HCT116 (cell line): ENCODE measurements around the gene PPP2R5C. TPM values are rescaled to one million over a fixed set of nuclear protein-coding genes. Genes with fewer than 3 reads are reported as not detected.

ENCODE experiments used
- ATAC-seq: fragments of 200-7000 bp; cut with Tn5 transposase; 2 replicates; pipeline ENCODE4 v1.9.1; 2020; ENCODE audit warnings: mild to moderate bottlenecking, moderate library complexity
- BruUV-seq: library from RNA; stranded (reverse); fragments of 400-500 nt; replicated peaks from 2 replicates; lab custom pipeline; 2021; lab: Mats Ljungman, UMichigan
- CTCF ChIA-PET: fragments of 300-600 bp; sonication (Branson Sonifier 250); formaldehyde crosslinking; loops from one replicate; lab custom pipeline; 2021; ENCODE audit warnings: antibody characterized with exemption; lab: Charles Lee
- POLR2A ChIA-PET: fragments of 300-600, 350-600 bp; sonication (Branson Sonifier 250); formaldehyde crosslinking; loops from one replicate; lab custom pipeline; 2021; ENCODE audit warnings: antibody characterized with exemption; lab: Charles Lee
- RAD21 ChIA-PET, 2 experiments: fragments of 300-600 bp; sonication (Branson Sonifier 250); formaldehyde crosslinking; loops; one replicate each; lab custom pipeline; 2023; ENCODE audit warnings: low total read pairs in 2 of 2; ENCODE audit not compliant: uncharacterized antibody in 2 of 2, unreplicated experiment in 2 of 2, low non-redundant PET in 1 of 2; lab: Charles Lee
- DNase-seq: peaks from one replicate; pipeline ENCODE4 v3.0.0-alpha.2; 2010; ENCODE audit warnings: low read depth, low spot score
- H2AFZ ChIP-seq: fragments of 200-600 bp; shearing (Covaris generic), sonication (generic); 2 replicates; pipeline ENCODE4 v1.6.1; 2017; ENCODE audit warnings: low read depth, mixed run types, mixed read lengths, antibody characterized with exemption, low read length; ENCODE audit not compliant: poor library complexity, severe bottlenecking
- H3K27ac ChIP-seq: 2 replicates; pipeline ENCODE4 v1.5.1; 2012; ENCODE audit warnings: low read depth, low read length
- H3K27me3 ChIP-seq: fragments of 200-600 bp; sonication (generic); 2 replicates; pipeline ENCODE4 v1.6.1; 2016; ENCODE audit warnings: mixed run types, low read length, mixed read lengths; ENCODE audit not compliant: insufficient read depth
- H3K36me3 ChIP-seq, 2 experiments: fragments of 200-500 bp in 1 of 2; fragments of 200-600 bp in 1 of 2; sonication (Bioruptor generic) in 1 of 2; sonication (generic) in 1 of 2; 2 replicates each; pipeline versions ENCODE4 v1.5.1 to v1.6.1; 2014 to 2016; ENCODE audit warnings: low read length in 2 of 2, inconsistent platforms in 1 of 2, mixed read lengths in 1 of 2, mixed run types in 1 of 2; ENCODE audit not compliant: insufficient read depth in 2 of 2, control insufficient read depth in 1 of 2
- H3K4me1 ChIP-seq, 2 experiments: fragments of 200-600 bp in 1 of 2; sonication (generic) in 1 of 2; 2 replicates each; pipeline versions ENCODE4 v1.5.1 to v1.6.1; 2012 to 2017; ENCODE audit warnings: low read length in 2 of 2, inconsistent platforms in 1 of 2, mild to moderate bottlenecking in 1 of 2, mixed read lengths in 1 of 2, mixed run types in 1 of 2, moderate library complexity in 1 of 2; ENCODE audit not compliant: insufficient read depth in 2 of 2, control insufficient read depth in 1 of 2
- H3K4me2 ChIP-seq: fragments of 200-600 bp; sonication (generic); 2 replicates; pipeline ENCODE4 v1.6.1; 2017; ENCODE audit warnings: mixed run types, low read length, mixed read lengths
- H3K4me3 ChIP-seq, 2 experiments: fragments of 200-600 bp in 1 of 2; sonication (generic) in 1 of 2; replicated peaks in 1 of 2; 2 replicates each; pipeline ENCODE4 v1.5.1; 2011 to 2016; ENCODE audit warnings: low read length in 2 of 2, control low read depth in 1 of 2, low read depth in 1 of 2, mild to moderate bottlenecking in 1 of 2, mixed read lengths in 1 of 2, mixed run types in 1 of 2
- H3K79me2 ChIP-seq: fragments of 200-600 bp; sonication (generic); 2 replicates; pipeline ENCODE4 v1.6.1; 2017; ENCODE audit warnings: mild to moderate bottlenecking, mixed run types, low read length, moderate library complexity, mixed read lengths; ENCODE audit not compliant: insufficient read depth
- H3K9ac ChIP-seq: fragments of 200-600 bp; sonication (generic); 2 replicates; pipeline ENCODE4 v1.6.1; 2016; ENCODE audit warnings: low read length, mixed read lengths
- H3K9me2 ChIP-seq: fragments of 200-600 bp; sonication (generic), shearing (Covaris generic); 2 replicates; pipeline ENCODE4 v1.6.1; 2017; ENCODE audit warnings: mixed run types, mild to moderate bottlenecking, moderate library complexity; ENCODE audit not compliant: insufficient read depth
- H3K9me3 ChIP-seq, 2 experiments: fragments of 200-500 bp in 1 of 2; fragments of 200-600 bp in 1 of 2; sonication (Bioruptor generic) in 1 of 2; sonication (generic) in 1 of 2; 2 replicates each; pipeline ENCODE4 v1.6.1; 2014 to 2017; ENCODE audit warnings: low read length in 2 of 2, mixed read lengths in 2 of 2, inconsistent platforms in 1 of 2, low read depth in 1 of 2, mild to moderate bottlenecking in 1 of 2, mixed run types in 1 of 2, moderate library complexity in 1 of 2; ENCODE audit not compliant: control insufficient read depth in 1 of 2, insufficient read depth in 1 of 2
- H4K20me1 ChIP-seq: fragments of 200-600 bp; sonication (generic), shearing (Covaris generic); 2 replicates; pipeline ENCODE4 v1.6.1; 2017; ENCODE audit warnings: mixed run types, mild to moderate bottlenecking, moderate library complexity; ENCODE audit not compliant: insufficient read depth
- CBX3 ChIP-seq: IDR thresholded peaks from 2 replicates; pipeline ENCODE4 v1.6.1; 2012; ENCODE audit warnings: low read depth
- CEBPB ChIP-seq: IDR thresholded peaks from 2 replicates; pipeline ENCODE4 v1.6.1; 2012; ENCODE audit warnings: low read depth
- ELF1 ChIP-seq: IDR thresholded peaks from 2 replicates; pipeline ENCODE4 v1.6.1; 2012; ENCODE audit warnings: low read depth, borderline replicate concordance
- EZH2phosphoT487 ChIP-seq: fragments of 200-600 bp; IDR thresholded peaks from 2 replicates; pipeline ENCODE4 v1.6.1; 2018; ENCODE audit warnings: antibody characterized with exemption, borderline replicate concordance
- FOSL1 ChIP-seq: IDR thresholded peaks from 2 replicates; pipeline ENCODE4 v1.6.1; 2012; ENCODE audit warnings: low read depth
- RAD21 ChIP-seq: IDR thresholded peaks from 2 replicates; pipeline ENCODE4 v1.6.1; 2012; ENCODE audit warnings: low read depth, mild to moderate bottlenecking
- SIN3A ChIP-seq: IDR thresholded peaks from 2 replicates; pipeline ENCODE4 v1.6.1; 2012; ENCODE audit warnings: low read depth
- SP1 ChIP-seq: IDR thresholded peaks from 2 replicates; pipeline ENCODE4 v1.6.1; 2012; ENCODE audit warnings: low read depth
- TCF7L2 ChIP-seq: IDR thresholded peaks from 2 replicates; pipeline ENCODE4 v1.7.0; 2011; ENCODE audit warnings: borderline replicate concordance, inconsistent platforms; ENCODE audit not compliant: insufficient read depth, insufficient read length; ENCODE audit errors: extremely low read depth
- ZBTB33 ChIP-seq: IDR thresholded peaks from 2 replicates; pipeline ENCODE4 v1.6.1; 2011; ENCODE audit warnings: mild to moderate bottlenecking, low read length, moderate library complexity; ENCODE audit not compliant: insufficient replicate concordance; ENCODE audit errors: extremely low read depth
- ZFX ChIP-seq: fragments of 450-650 bp; IDR thresholded peaks from 2 replicates; pipeline ENCODE4 v1.6.1; 2017
- ZNF274 ChIP-seq: fragments of 200-500 bp; sonication (Bioruptor generic); IDR thresholded peaks from 2 replicates; pipeline ENCODE4 v1.6.1; 2014; ENCODE audit warnings: mild to moderate bottlenecking, low read depth, low read length, inconsistent platforms
- intact Hi-C: fragments of 100-400 bp; cut with micrococcal nuclease; formaldehyde crosslinking; loops from 2 replicates; pipeline ENCODE4 v1.10.0; 2022
- total RNA-seq: library from RNA; stranded (reverse); gene quantifications from one replicate; pipeline ENCODE4 v1.2.1, GENCODE V29; 2021; ENCODE audit not compliant: unreplicated experiment

The PPP2R5C gene
- total RNA-seq, 1 experiment from 2014 or later: 117 TPM

GRCh38 chr14:101844751-101845150 lies 83.2 kb downstream of the PPP2R5C start:
- DNase-seq: no peak
- no peak overlapping the region for H3K27ac ChIP-seq
- intact Hi-C loops: no loop called here
- no peak for TF ChIP-seq SP1
- TF ChIP-seq RAD21: no peak
- no peak for TF ChIP-seq SIN3A
- no peak for TF ChIP-seq ELF1
- TF ChIP-seq ZNF274: no peak
- TF ChIP-seq CBX3: no peak
- no peak for TF ChIP-seq ZFX
- TF ChIP-seq TCF7L2: no peak
- TF ChIP-seq, all 23 proteins: peak for 0
- no peaks in the 10 kb centered on the region for H3K27me3 ChIP-seq
- H3K36me3 ChIP-seq: no peaks in the 10 kb centered on the region
- no peak overlapping the region for H3K4me2 ChIP-seq
- no peaks in the 10 kb centered on the region for H3K9me3 ChIP-seq
- ATAC-seq: no peak
- H3K9ac ChIP-seq: no peak overlapping the region
- H2AFZ ChIP-seq: no peak overlapping the region
- no peak overlapping the region for H3K4me3 ChIP-seq
- ChIA-PET CTCF (no interaction called here), POLR2A (no interaction called here), RAD21 (no interaction called here)
- BruUV-seq: no TSS peak
- H3K4me1 ChIP-seq: no peaks in the 10 kb centered on the region
- 0 out of 2 replicates have a peak, but pooled peaks cover 8% of the 10 kb centered on the region for H4K20me1 ChIP-seq
- no peaks in the 10 kb centered on the region for H3K9me2 ChIP-seq
- H3K79me2 ChIP-seq: peaks cover 58% of the 10 kb centered on the region

DNA sequence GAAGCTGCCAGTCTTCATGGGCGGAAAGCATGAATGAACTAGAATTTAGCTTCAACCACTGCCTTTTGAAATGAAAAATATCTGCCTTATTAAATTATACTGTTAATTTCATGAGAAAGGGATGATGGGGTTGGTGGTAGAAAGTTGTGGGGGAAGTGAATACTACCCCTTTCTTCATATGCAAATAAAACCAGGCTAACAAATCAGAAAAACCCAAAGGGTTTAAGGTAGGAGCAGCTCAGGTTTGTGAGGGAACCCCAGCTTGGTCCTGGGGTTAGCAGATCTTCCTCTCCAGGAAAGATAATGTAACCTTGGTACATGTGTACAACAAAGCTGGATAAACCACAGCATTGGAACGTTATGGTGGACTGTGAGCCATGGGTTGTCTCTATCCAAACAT lies 84.0 kb downstream of the PPP2R5C start:
- DNase-seq: no peak
- ATAC-seq: no peak
- BruUV-seq: no TSS peak
- H2AFZ ChIP-seq: no peak overlapping the region
- peaks cover 64% of the 10 kb centered on the region for H3K79me2 ChIP-seq
- H3K4me2 ChIP-seq: no peak overlapping the region
- H3K4me1 ChIP-seq: no peaks in the 10 kb centered on the region
- H3K9ac ChIP-seq: no peak overlapping the region
- no peak overlapping the region for H3K27ac ChIP-seq
- intact Hi-C loops: no loop called here
- ChIA-PET POLR2A (no interaction called here), CTCF (no interaction called here), RAD21 (no interaction called here)
- no peak overlapping the region for H3K4me3 ChIP-seq
- no peaks in the 10 kb centered on the region for H3K9me2 ChIP-seq
- no peak for TF ChIP-seq CEBPB
- TF ChIP-seq FOSL1: no peak
- TF ChIP-seq EZH2phosphoT487: no peak
- TF ChIP-seq ZBTB33: no peak
- H3K36me3 ChIP-seq: no peaks in the 10 kb centered on the region
- H4K20me1 ChIP-seq: 0 out of 2 replicates have a peak, but pooled peaks cover 8% of the 10 kb centered on the region
- no peaks in the 10 kb centered on the region for H3K9me3 ChIP-seq
- no peaks in the 10 kb centered on the region for H3K27me3 ChIP-seq
